CD4-positive, CD25-positive, alpha-beta regulatory T cell (primary cell): ENCODE measurements around the gene CBX8. TPM values are rescaled to one million over a fixed set of nuclear protein-coding genes. Genes with fewer than 3 reads are reported as not detected.
A peak's percentile ranks its signal among the peaks of the same experiment; 100 is the strongest.

Experiments
- ATAC-seq, 2 donors: fragments of 150-1000 bp; cut with Tn5 transposase; one replicate each; pipeline ENCODE4 v1.10.0; 2021; ENCODE audit warnings: low read depth in 2 of 2, moderate number of reproducible peaks in 2 of 2, moderate library complexity in 1 of 2
- DNase-seq, 3 donors: peaks; one replicate each; pipeline versions ENCODE4 v3.0.0 to v3.0.0-alpha.2; 2012 to 2022; ENCODE audit warnings: mixed read lengths in 1 of 3
- H3K27ac ChIP-seq: one replicate; pipeline ENCODE4 v1.7.0; 2013; ENCODE audit warnings: mild to moderate bottlenecking, low read length; ENCODE audit not compliant: insufficient read depth, poor library complexity, severe bottlenecking
- H3K27me3 ChIP-seq: one replicate; pipeline ENCODE4 v1.7.0; 2013; ENCODE audit warnings: low read length; ENCODE audit not compliant: control insufficient read depth, insufficient read depth
- H3K36me3 ChIP-seq: one replicate; pipeline ENCODE4 v1.7.0; 2013; ENCODE audit warnings: mild to moderate bottlenecking, low read length, moderate library complexity; ENCODE audit not compliant: control insufficient read depth, insufficient read depth
- H3K4me1 ChIP-seq: 2 replicates; pipeline ENCODE4 v1.7.0; 2013; ENCODE audit warnings: mild to moderate bottlenecking, low read length; ENCODE audit not compliant: insufficient read depth, control insufficient read depth, poor library complexity, severe bottlenecking
- H3K4me3 ChIP-seq: one replicate; pipeline ENCODE4 v1.7.0; 2013; ENCODE audit warnings: low read depth, mild to moderate bottlenecking, low read length, moderate library complexity
- H3K9me3 ChIP-seq, 2 experiments: 1 replicate in 1 of 2; 2 replicates in 1 of 2; pipeline ENCODE4 v1.7.0; 2013; ENCODE audit warnings: low read length in 2 of 2, mild to moderate bottlenecking in 1 of 2, moderate library complexity in 1 of 2; ENCODE audit not compliant: control insufficient read depth in 2 of 2
- H3K27ac Mint-ChIP-seq, 3 donors: one replicate each; pipeline ENCODE4 v1.8.0; 2020 to 2022; ENCODE audit warnings: mild to moderate bottlenecking in 3 of 3, mixed read lengths in 3 of 3, moderate library complexity in 2 of 3
- H3K27me3 Mint-ChIP-seq: one replicate; pipeline ENCODE4 v1.8.0; 2022; ENCODE audit warnings: mild to moderate bottlenecking, mixed read lengths
- H3K36me3 Mint-ChIP-seq: one replicate; pipeline ENCODE4 v1.8.0; 2020; ENCODE audit warnings: mixed read lengths
- H3K4me1 Mint-ChIP-seq, 4 donors: one replicate each; pipeline ENCODE4 v1.8.0; 2020 to 2022; ENCODE audit warnings: mixed read lengths in 4 of 4, mild to moderate bottlenecking in 1 of 4
- H3K4me3 Mint-ChIP-seq, 4 donors: one replicate each; pipeline ENCODE4 v1.8.0; 2020 to 2022; ENCODE audit warnings: mild to moderate bottlenecking in 4 of 4, mixed read lengths in 4 of 4, moderate library complexity in 3 of 4
- H3K9me3 Mint-ChIP-seq, 7 donors: one replicate each; pipeline ENCODE4 v1.8.0; 2020 to 2022; ENCODE audit warnings: mixed read lengths in 7 of 7, mild to moderate bottlenecking in 3 of 7, moderate library complexity in 2 of 7
- polyA plus RNA-seq, 4 donors: library from polyadenylated mRNA; unstranded; fragments of 300-500 nt; fragmentation: Illumina TruSeq; gene quantifications; one replicate each; pipeline ENCODE4 v1.2.3, GENCODE V29; 2021
- total RNA-seq: library from RNA; stranded (reverse); gene quantifications from one replicate; pipeline ENCODE4 v1.2.3, GENCODE V29; 2022

CBX8 gene
- total and polyA plus RNA-seq, 5 donors from 2014 or later, result 0.30 to 3.4 (median 1.3) TPM

GRCh38 chr17:79822583-79823124 is 25.8 kb upstream of the CBX8 start:
- H3K9me3 Mint-ChIP-seq, result peaks cover 0 to 3% (median 0%) of the 10 kb centered on the region in 7 donors
- no peak overlapping the region for H3K27ac Mint-ChIP-seq

GRCh38 chr17:79821331-79822095 is 24.6 kb upstream of the CBX8 start:
- Histone ChIP-seq H3K4me3 (no peak overlapping the region), H3K9me3 (no peaks in the 10 kb centered on the region), H3K36me3 (no peaks in the 10 kb centered on the region), H3K27me3 (peaks cover 17% of the 10 kb centered on the region), H3K4me1 (no peaks in the 10 kb centered on the region), H3K27ac (no peak overlapping the region)
- no peaks in the 10 kb centered on the region for H3K36me3 Mint-ChIP-seq
- peaks cover 27% of the 10 kb centered on the region for H3K27me3 Mint-ChIP-seq
- no peak overlapping the region for H3K4me3 Mint-ChIP-seq
- DNase-seq (no peak), ATAC-seq (no peak)
- H3K9me3 Mint-ChIP-seq, result peaks cover 0 to 3% (median 0%) of the 10 kb centered on the region in 7 donors
- H3K4me1 Mint-ChIP-seq, result peaks cover 0 to 10% (median 2%) of the 10 kb centered on the region in 4 donors
- H3K27ac Mint-ChIP-seq, result no peak overlapping the region

More at GRCh38 chr17:79822583-79823124, 25.8 kb upstream of the CBX8 start:
- DNase-seq (no peak), ATAC-seq (no peak)
- no peaks in the 10 kb centered on the region for H3K36me3 ChIP-seq
- H3K4me3 ChIP-seq, result no peak overlapping the region
- no peaks in the 10 kb centered on the region for H3K36me3 Mint-ChIP-seq
- peaks cover 0 to 9% (median 4%) of the 10 kb centered on the region in 4 donors for H3K4me1 Mint-ChIP-seq
- H3K27me3 Mint-ChIP-seq, result peaks cover 20% of the 10 kb centered on the region
- no peaks in the 10 kb centered on the region for H3K9me3 ChIP-seq
- H3K4me3 Mint-ChIP-seq, result no peak overlapping the region
- no peak overlapping the region for H3K27ac ChIP-seq
- peaks cover 7% of the 10 kb centered on the region for H3K27me3 ChIP-seq
- no peaks in the 10 kb centered on the region for H3K4me1 ChIP-seq

- Mint-ChIP-seq H3K27ac (no peak overlapping the region), H3K27me3 (peaks cover 32% of the 10 kb centered on the region)
- H3K27ac ChIP-seq, result no peak overlapping the region
Observed at GRCh38 chr17:79820959-79821330, 24.1 kb upstream of the CBX8 start.

GRCh38 chr17:79819534-79820276 is 22.8 kb upstream of the CBX8 start:
- H3K9me3 Mint-ChIP-seq, result peaks cover 0 to 3% (median 0%) of the 10 kb centered on the region in 7 donors
- Histone ChIP-seq H3K36me3 (no peaks in the 10 kb centered on the region), H3K27ac (no peak overlapping the region), H3K27me3 (peaks cover 23% of the 10 kb centered on the region), H3K4me3 (no peak overlapping the region), H3K4me1 (peaks cover 8% of the 10 kb centered on the region), H3K9me3 (no peaks in the 10 kb centered on the region)
- DNase-seq (no peak), ATAC-seq (no peak)
- H3K36me3 Mint-ChIP-seq, result no peaks in the 10 kb centered on the region
- H3K4me3 Mint-ChIP-seq, result no peak overlapping the region
- peaks cover 33% of the 10 kb centered on the region for H3K27me3 Mint-ChIP-seq
- peak overlapping the region in 1 of 3 donors; percentile 61 for H3K27ac Mint-ChIP-seq
- H3K4me1 Mint-ChIP-seq, result peaks cover 0 to 5% (median 4%) of the 10 kb centered on the region in 4 donors

More at GRCh38 chr17:79820959-79821330, 24.1 kb upstream of the CBX8 start:
- no peak overlapping the region for H3K4me3 ChIP-seq
- no peak for ATAC-seq
- no peaks in the 10 kb centered on the region for H3K4me1 ChIP-seq
- H3K9me3 Mint-ChIP-seq, result peaks cover 0 to 3% (median 0%) of the 10 kb centered on the region in 7 donors
- no peaks in the 10 kb centered on the region for H3K36me3 Mint-ChIP-seq
- peaks cover 0 to 6% (median 4%) of the 10 kb centered on the region in 4 donors for H3K4me1 Mint-ChIP-seq
- H3K4me3 Mint-ChIP-seq, result no peak overlapping the region
- DNase-seq, result no peak
- peaks cover 23% of the 10 kb centered on the region for H3K27me3 ChIP-seq
- no peaks in the 10 kb centered on the region for H3K36me3 ChIP-seq
- H3K9me3 ChIP-seq, result no peaks in the 10 kb centered on the region

GRCh38 chr17:79819085-79819484 is 22.2 kb upstream of the CBX8 start:
- peaks cover 23% of the 10 kb centered on the region for H3K27me3 ChIP-seq
- peaks cover 15% of the 10 kb centered on the region for H3K4me1 ChIP-seq
- DNase-seq (no peak), ATAC-seq (no peak)
- Mint-ChIP-seq H3K36me3 (no peaks in the 10 kb centered on the region), H3K4me3 (no peak overlapping the region), H3K27me3 (peaks cover 33% of the 10 kb centered on the region), H3K4me1 (peaks cover 0 to 11% (median 6%) of the 10 kb centered on the region in 4 donors), H3K27ac (no peak overlapping the region), H3K9me3 (peaks cover 0 to 2% (median 0%) of the 10 kb centered on the region in 7 donors)
- H3K36me3 ChIP-seq, result no peaks in the 10 kb centered on the region
- H3K27ac ChIP-seq, result no peak overlapping the region
- H3K4me3 ChIP-seq, result no peak overlapping the region
- no peaks in the 10 kb centered on the region for H3K9me3 ChIP-seq

DNA sequence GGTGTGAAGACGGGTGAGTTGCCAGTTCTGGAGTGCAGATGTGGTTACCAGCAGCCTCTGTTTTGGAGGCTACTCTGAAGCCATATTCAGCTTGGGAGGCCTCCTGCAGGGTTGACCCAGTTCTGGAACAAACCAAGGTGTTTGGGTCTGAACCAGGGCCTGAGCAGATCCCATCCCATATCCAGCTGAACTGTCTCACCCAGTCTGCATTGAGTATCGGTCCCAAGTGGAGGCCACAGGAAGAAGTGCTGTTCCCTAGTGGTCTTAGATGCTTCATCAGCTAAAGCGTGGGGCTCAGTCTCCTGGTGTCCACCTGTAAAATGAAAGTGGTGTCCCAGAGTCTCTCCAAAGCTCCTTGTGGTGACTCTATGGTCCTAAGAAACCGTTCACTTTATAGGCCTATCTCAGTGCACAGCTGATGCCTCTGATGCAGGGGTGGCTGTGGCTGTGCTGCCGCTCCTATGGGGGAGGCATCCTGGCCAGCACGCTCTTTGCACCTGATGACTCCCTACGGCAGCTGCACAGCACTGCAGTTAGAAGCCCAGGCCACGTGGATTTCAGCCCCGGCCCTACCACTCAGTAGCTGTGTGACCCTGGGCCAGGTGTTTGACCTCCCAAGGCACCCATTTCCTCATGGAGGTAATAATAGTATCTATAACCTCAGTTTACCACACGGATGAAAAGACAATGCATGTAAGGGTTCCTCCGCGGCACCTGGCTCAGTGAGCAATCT is 21.3 kb upstream of the CBX8 start:
- H3K27me3 ChIP-seq, result peaks cover 23% of the 10 kb centered on the region

GRCh38 chr17:79815836-79816461 is 19.1 kb upstream of the CBX8 start:
- DNase-seq (no peak), ATAC-seq (no peak)
- Histone ChIP-seq H3K27me3 (peaks cover 19% of the 10 kb centered on the region), H3K4me3 (no peak overlapping the region), H3K27ac (no peak overlapping the region), H3K36me3 (no peaks in the 10 kb centered on the region), H3K4me1 (peaks cover 39% of the 10 kb centered on the region), H3K9me3 (no peaks in the 10 kb centered on the region)
- Mint-ChIP-seq H3K9me3 (peaks cover 0 to 7% (median 0%) of the 10 kb centered on the region in 7 donors), H3K4me1 (peaks cover 0 to 25% (median 13%) of the 10 kb centered on the region in 4 donors), H3K4me3 (peak overlapping the region in 2 of 4 donors; percentile 24 to 52), H3K27me3 (peaks cover 49% of the 10 kb centered on the region), H3K36me3 (no peaks in the 10 kb centered on the region), H3K27ac (no peak overlapping the region)

More for the DNA sequence above, 21.3 kb upstream of the CBX8 start:
- peaks cover 0 to 2% (median 0%) of the 10 kb centered on the region in 7 donors for H3K9me3 Mint-ChIP-seq
- Histone ChIP-seq H3K27ac (no peak overlapping the region), H3K9me3 (no peaks in the 10 kb centered on the region), H3K4me3 (no peak overlapping the region), H3K36me3 (no peaks in the 10 kb centered on the region), H3K4me1 (peaks cover 18% of the 10 kb centered on the region)
- DNase-seq (no peak), ATAC-seq (no peak)
- H3K27me3 Mint-ChIP-seq, result peaks cover 36% of the 10 kb centered on the region
- H3K4me1 Mint-ChIP-seq, result peaks cover 0 to 11% (median 7%) of the 10 kb centered on the region in 4 donors
- H3K27ac Mint-ChIP-seq, result no peak overlapping the region
- no peaks in the 10 kb centered on the region for H3K36me3 Mint-ChIP-seq
- peak overlapping the region in 2 of 4 donors; percentile 4 to 20 for H3K4me3 Mint-ChIP-seq
